NCI-H82 (cell line): Measurements from ENCODE around the gene IL17F.
A peak's percentile ranks its signal among the peaks of the same experiment; 100 is the strongest.

Source experiments
- DNase-seq: peaks from one replicate; lab custom pipeline; 2025; lab: John Stamatoyannopoulos, UW

Gene IL17F

GRCh38 chr6:52245425-52245824 lies 1.1 kb upstream of the IL17F start:
- no peak for DNase-seq

GRCh38 chr6:52243282-52243893 lies 912 bp downstream of the IL17F start:
- no peak for DNase-seq

- no peak for DNase-seq
Observed at GRCh38 chr6:52241819-52242218, 2.5 kb downstream of the IL17F start.

- DNase-seq, result peak; percentile 64
Observed at GRCh38 chr6:52233975-52234823, 10.1 kb downstream of the IL17F start.

GRCh38 chr6:52233005-52233404 lies 11.3 kb downstream of the IL17F start:
- no peak for DNase-seq

- DNase-seq, result no peak
Observed at GRCh38 chr6:52231406-52232127, 12.7 kb downstream of the IL17F start.

GRCh38 chr6:52230685-52231084 lies 13.6 kb downstream of the IL17F start:
- no peak for DNase-seq

- DNase-seq, result no peak
Observed at GRCh38 chr6:52227495-52227894, 16.8 kb downstream of the IL17F start.

- no peak for DNase-seq
Observed at GRCh38 chr6:52221302-52221701, 23.0 kb downstream of the IL17F start.

GRCh38 chr6:52217761-52218160 lies 26.5 kb downstream of the IL17F start:
- DNase-seq, result no peak

GRCh38 chr6:52216932-52217575 lies 27.2 kb downstream of the IL17F start:
- no peak for DNase-seq

- no peak for DNase-seq
Observed at GRCh38 chr6:52215787-52216186, 28.5 kb downstream of the IL17F start.

- no peak for DNase-seq
Observed at GRCh38 chr6:52213127-52213526, 31.2 kb downstream of the IL17F start.

GRCh38 chr6:52210227-52210626 lies 34.1 kb downstream of the IL17F start:
- no peak for DNase-seq

GRCh38 chr6:52209770-52210169 lies 34.5 kb downstream of the IL17F start:
- no peak for DNase-seq

- DNase-seq, result no peak
Observed at GRCh38 chr6:52208612-52209011, 35.7 kb downstream of the IL17F start.

GRCh38 chr6:52207066-52207465 lies 37.2 kb downstream of the IL17F start:
- DNase-seq, result no peak

- no peak for DNase-seq
Observed at GRCh38 chr6:52201493-52201892, 42.8 kb downstream of the IL17F start.

GRCh38 chr6:52201046-52201445 lies 43.3 kb downstream of the IL17F start:
- DNase-seq, result no peak

GRCh38 chr6:52200088-52200487 lies 44.2 kb downstream of the IL17F start:
- DNase-seq, result peak; percentile 23

GRCh38 chr6:52195886-52196285 lies 48.4 kb downstream of the IL17F start:
- no peak for DNase-seq

GRCh38 chr6:52191824-52192223 lies 52.5 kb downstream of the IL17F start:
- no peak for DNase-seq
